ENCODE data around the gene STK10. TPM values are rescaled to one million over a fixed set of nuclear protein-coding genes. Genes with fewer than 3 reads are reported as not detected.

The STK10 gene
- polyA plus RNA-seq, 1 experiment, result 14.3 TPM

- CTCF ChIA-PET, result interaction anchor here (0.7 to 1.3 kb wide), 4 partner anchors 9 to 227 kb away, joined by 3 to 4 read pairs (median 3); no protein-coding TSS in a partner anchor
These were observed 133.3 kb downstream of the STK10 start for GRCh38 chr5:172054611-172055153.

GRCh38 chr5:172052450-172053236, 135.4 kb downstream of the STK10 start:
- no peak for DNase-seq (ENCODE audit: low read depth)
- CTCF ChIA-PET, result interaction anchor here (0.5 to 3.2 kb wide), 7 partner anchors 12 to 241 kb away, joined by 3 to 12 read pairs (median 3); partner anchors contain the start of gene STK10
- TF ChIP-seq CTCF (IDR thresholded peaks at IDR 0.05; ENCODE audit: insufficient read depth, low read depth, low read length), result no peak
- no peak overlapping the region for H3K4me3 ChIP-seq (ENCODE audit: low read depth, low read length)
- POLR2A ChIA-PET, result no interaction called here
- peaks cover 46% of the 10 kb centered on the region for H3K36me3 ChIP-seq (ENCODE audit: control insufficient read depth, insufficient read depth, low read length)
- no peaks in the 10 kb centered on the region for H3K27me3 ChIP-seq (ENCODE audit: control insufficient read depth, insufficient read depth, low read length)

More at GRCh38 chr5:172054611-172055153, 133.3 kb downstream of the STK10 start:
- no peak for DNase-seq (ENCODE audit: low read depth)
- no peak for TF ChIP-seq CTCF (IDR thresholded peaks at IDR 0.05; ENCODE audit: insufficient read depth, low read depth, low read length)
- Histone ChIP-seq H3K4me3 (ENCODE audit: low read depth, low read length) (no peak overlapping the region), H3K27me3 (ENCODE audit: control insufficient read depth, insufficient read depth, low read length) (no peaks in the 10 kb centered on the region), H3K36me3 (ENCODE audit: control insufficient read depth, insufficient read depth, low read length) (peaks cover 38% of the 10 kb centered on the region)
- POLR2A ChIA-PET, result interaction anchor here (0.7 kb wide), 1 partner anchor 222 kb away, joined by 4 read pairs; no protein-coding TSS in a partner anchor

GRCh38 chr5:172051643-172052339, 136.2 kb downstream of the STK10 start:
- POLR2A ChIA-PET, result no interaction called here

GRCh38 chr5:172050080-172050479, 137.9 kb downstream of the STK10 start:
- no peak overlapping the region for H3K4me3 ChIP-seq (ENCODE audit: low read depth, low read length)
- peaks cover 35% of the 10 kb centered on the region for H3K36me3 ChIP-seq (ENCODE audit: control insufficient read depth, insufficient read depth, low read length)
- no peak for TF ChIP-seq CTCF (IDR thresholded peaks at IDR 0.05; ENCODE audit: insufficient read depth, low read depth, low read length)
- CTCF ChIA-PET, result interaction anchor here (0.6 to 3.2 kb wide), 3 partner anchors 138 to 1509 kb away, joined by 3 to 12 read pairs (median 4); no protein-coding TSS in a partner anchor
- no peak for DNase-seq (ENCODE audit: low read depth)
- POLR2A ChIA-PET, result no interaction called here
- no peaks in the 10 kb centered on the region for H3K27me3 ChIP-seq (ENCODE audit: control insufficient read depth, insufficient read depth, low read length)

More at GRCh38 chr5:172051643-172052339, 136.2 kb downstream of the STK10 start:
- CTCF ChIA-PET, result interaction anchor here (0.9 to 3.2 kb wide), 5 partner anchors 11 to 242 kb away, joined by 3 to 12 read pairs (median 4); partner anchors contain the start of gene STK10
- no peak for DNase-seq (ENCODE audit: low read depth)
- TF ChIP-seq CTCF (IDR thresholded peaks at IDR 0.05; ENCODE audit: insufficient read depth, low read depth, low read length), result no peak
- peaks cover 38% of the 10 kb centered on the region for H3K36me3 ChIP-seq (ENCODE audit: control insufficient read depth, insufficient read depth, low read length)
- no peak overlapping the region for H3K4me3 ChIP-seq (ENCODE audit: low read depth, low read length)
- H3K27me3 ChIP-seq (ENCODE audit: control insufficient read depth, insufficient read depth, low read length), result no peaks in the 10 kb centered on the region

All from BJ (cell line).